HUES6 (cell line): ENCODE results near the gene NRAP.

ENCODE experiments used
- H3K27ac ChIP-seq: 2 replicates; pipeline ENCODE4 v1.7.0; 2013; ENCODE audit warnings: low read depth, mild to moderate bottlenecking, low read length, inconsistent platforms
- H3K27me3 ChIP-seq: 2 replicates; pipeline ENCODE4 v1.6.1; 2013; ENCODE audit warnings: low read length; ENCODE audit not compliant: control insufficient read depth, insufficient read depth
- H3K36me3 ChIP-seq: 2 replicates; pipeline ENCODE4 v1.6.1; 2013; ENCODE audit warnings: low read length; ENCODE audit not compliant: control insufficient read depth, insufficient read depth
- H3K4me1 ChIP-seq: 2 replicates; pipeline ENCODE4 v1.6.1; 2013; ENCODE audit warnings: low read length; ENCODE audit not compliant: control insufficient read depth, insufficient read depth
- H3K4me3 ChIP-seq: 2 replicates; pipeline ENCODE4 v1.5.1; 2013; ENCODE audit warnings: low read depth, low read length
- H3K9ac ChIP-seq: one replicate; pipeline ENCODE4 v1.6.1; 2013; ENCODE audit warnings: mild to moderate bottlenecking, low read length
- H3K9me3 ChIP-seq: 2 replicates; pipeline ENCODE4 v1.6.1; 2013; ENCODE audit warnings: low read depth, low read length; ENCODE audit not compliant: control insufficient read depth, insufficient read depth

The NRAP gene

GRCh38 chr10:113560071-113560470, 103.8 kb downstream of the NRAP start:
- H3K27me3 ChIP-seq: peaks cover 83% of the 10 kb centered on the region
- H3K4me1 ChIP-seq: peaks cover 22% of the 10 kb centered on the region

DNA sequence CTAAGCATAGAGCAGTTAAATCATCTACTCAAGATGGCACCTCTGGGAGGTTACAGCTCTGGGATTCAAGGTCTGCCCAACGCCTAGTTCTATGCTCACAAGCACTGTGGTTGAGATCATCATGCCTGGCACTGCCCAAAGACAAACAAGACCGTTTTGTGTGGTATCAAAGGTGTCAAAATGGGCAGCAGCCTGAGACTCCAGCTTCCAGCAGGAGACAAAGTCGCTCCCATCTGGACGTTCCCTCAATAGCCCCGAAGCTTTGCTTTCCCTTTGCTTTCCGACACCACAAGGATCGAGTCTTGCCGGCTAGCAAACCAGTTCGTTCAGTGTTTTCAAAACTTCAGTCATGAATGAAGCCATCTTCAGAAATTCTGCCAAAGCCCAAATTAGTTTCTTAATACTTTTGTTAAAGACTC, 105.9 kb downstream of the NRAP start:
- no peak overlapping the region for H3K27ac ChIP-seq
- H3K4me3 ChIP-seq: peak overlapping the region; percentile 24
- no peaks in the 10 kb centered on the region for H3K9me3 ChIP-seq
- H3K27me3 ChIP-seq: peaks cover 100% of the 10 kb centered on the region
- H3K36me3 ChIP-seq: no peaks in the 10 kb centered on the region
- H3K9ac ChIP-seq: no peak overlapping the region
- H3K4me1 ChIP-seq: peaks cover 18% of the 10 kb centered on the region

More at GRCh38 chr10:113560071-113560470, 103.8 kb downstream of the NRAP start:
- no peak overlapping the region for H3K9ac ChIP-seq
- no peaks in the 10 kb centered on the region for H3K36me3 ChIP-seq
- no peak overlapping the region for H3K4me3 ChIP-seq
- no peak overlapping the region for H3K27ac ChIP-seq
- H3K9me3 ChIP-seq: no peaks in the 10 kb centered on the region

DNA sequence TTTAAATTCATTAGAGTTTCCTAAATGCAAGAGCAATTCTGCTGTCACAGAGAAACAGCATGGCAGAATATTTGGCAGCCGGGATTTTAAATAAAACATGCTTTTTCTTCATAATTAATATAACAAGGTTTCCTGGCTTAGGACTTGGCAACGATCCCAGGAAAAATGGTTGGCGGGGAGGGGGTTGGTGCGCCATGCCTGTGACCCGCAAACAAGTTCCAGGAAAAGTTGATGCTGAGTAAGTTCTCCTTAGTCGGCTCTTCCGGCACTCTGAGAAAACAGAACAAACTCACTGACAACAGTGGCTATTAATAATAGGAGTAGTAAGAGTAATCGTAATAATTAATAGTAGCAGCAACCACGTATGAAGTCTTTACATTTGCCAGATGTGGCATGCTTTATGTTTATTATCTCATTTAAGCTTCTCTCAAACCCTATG, 106.4 kb downstream of the NRAP start:
- Histone ChIP-seq H3K27me3 (peaks cover 100% of the 10 kb centered on the region), H3K4me3 (no peak overlapping the region; the same call in 1 of the 2 replicates)

DNA sequence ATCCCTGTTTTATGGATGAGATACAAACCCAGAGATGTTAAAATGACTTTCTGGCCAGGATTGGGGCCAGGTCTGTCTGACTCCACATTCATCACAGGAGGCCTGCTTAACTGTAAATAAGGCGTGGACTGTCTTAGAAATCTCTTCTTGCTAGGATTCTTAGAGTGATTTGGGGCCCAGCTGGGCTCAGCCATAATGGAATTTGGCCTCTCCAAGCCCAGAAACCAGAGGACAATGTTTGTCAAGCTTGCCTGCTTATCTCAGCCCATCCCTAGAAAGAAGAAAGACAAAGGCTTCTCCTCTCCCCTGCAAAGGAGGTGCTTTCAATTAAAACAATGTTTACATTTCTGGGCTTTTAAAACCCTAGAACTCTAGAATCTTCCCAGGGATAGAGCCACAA, 108.1 kb downstream of the NRAP start:
- Histone ChIP-seq H3K4me1 (peaks cover 18% of the 10 kb centered on the region), H3K27me3 (peaks cover 98% of the 10 kb centered on the region), H3K9me3 (no peaks in the 10 kb centered on the region), H3K36me3 (no peaks in the 10 kb centered on the region), H3K9ac (no peak overlapping the region), H3K4me3 (no peak overlapping the region), H3K27ac (no peak overlapping the region)

More for the DNA sequence above, 106.4 kb downstream of the NRAP start:
- Histone ChIP-seq H3K36me3 (no peaks in the 10 kb centered on the region), H3K9me3 (no peaks in the 10 kb centered on the region), H3K9ac (no peak overlapping the region), H3K27ac (no peak overlapping the region), H3K4me1 (peaks cover 18% of the 10 kb centered on the region)

- H3K27me3 ChIP-seq: peaks cover 98% of the 10 kb centered on the region
- H3K27ac ChIP-seq: no peak overlapping the region
- no peaks in the 10 kb centered on the region for H3K36me3 ChIP-seq
- peaks cover 18% of the 10 kb centered on the region for H3K4me1 ChIP-seq
- no peaks in the 10 kb centered on the region for H3K9me3 ChIP-seq
- no peak overlapping the region for H3K9ac ChIP-seq
- no peak overlapping the region for H3K4me3 ChIP-seq
These were observed 108.6 kb downstream of the NRAP start for GRCh38 chr10:113555245-113555644.

- Histone ChIP-seq H3K9ac (no peak overlapping the region), H3K4me3 (no peak overlapping the region), H3K27ac (no peak overlapping the region), H3K4me1 (peaks cover 12% of the 10 kb centered on the region), H3K27me3 (peaks cover 95% of the 10 kb centered on the region), H3K36me3 (no peaks in the 10 kb centered on the region), H3K9me3 (no peaks in the 10 kb centered on the region)
These were observed 109.6 kb downstream of the NRAP start for GRCh38 chr10:113554214-113554613.

DNA sequence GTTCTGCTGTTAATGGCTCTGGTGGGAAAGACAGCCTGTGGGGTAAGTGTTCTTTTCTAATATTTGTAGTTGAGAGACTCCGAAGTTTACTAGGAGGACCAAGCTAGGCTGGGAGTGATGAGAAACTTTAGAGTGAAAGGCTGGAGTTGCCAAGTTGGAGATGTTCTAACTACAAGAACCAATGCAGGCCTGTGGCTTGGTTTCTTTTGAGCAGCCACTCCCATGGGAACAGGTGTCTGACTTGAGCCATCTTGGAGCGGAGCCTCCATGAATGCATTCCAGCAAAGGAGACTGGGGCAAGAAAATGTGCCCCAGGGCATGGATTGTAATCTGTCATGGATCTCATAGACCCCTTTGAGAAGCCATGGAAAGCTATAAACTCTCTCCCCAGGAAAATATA, 110.7 kb downstream of the NRAP start:
- H3K9ac ChIP-seq: no peak overlapping the region
- H3K27ac ChIP-seq: no peak overlapping the region
- H3K27me3 ChIP-seq: peaks cover 94% of the 10 kb centered on the region
- no peaks in the 10 kb centered on the region for H3K36me3 ChIP-seq
- H3K4me3 ChIP-seq: no peak overlapping the region
- peaks cover 6% of the 10 kb centered on the region; the same call in 1 of the 2 replicates for H3K4me1 ChIP-seq
- H3K9me3 ChIP-seq: no peaks in the 10 kb centered on the region

DNA sequence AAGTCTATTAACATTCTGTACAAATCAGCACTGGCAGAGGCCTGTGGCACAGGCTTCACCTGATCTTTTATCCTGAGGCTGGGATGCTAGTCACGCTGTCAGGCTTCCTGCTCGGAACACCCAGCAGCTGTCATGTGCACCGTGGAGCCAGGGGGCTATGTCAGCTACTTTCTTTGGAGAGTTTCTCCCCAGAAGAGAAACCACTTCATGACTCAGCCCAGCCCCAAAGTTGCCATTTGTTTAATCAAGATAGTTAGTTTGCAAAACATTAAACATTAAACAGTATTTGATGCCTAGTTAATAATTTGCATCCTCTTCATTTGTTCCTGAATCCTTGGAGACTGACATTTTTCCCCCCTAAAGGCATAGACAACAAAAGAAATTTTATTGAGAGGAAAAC, 111.1 kb downstream of the NRAP start, which contains the start of gene HABP2:
HABP2 (plus strand) TSS at position 353 of the 400 bp plus-strand sequence. CDS start 69 bp downstream, outside the sequence.
- no peaks in the 10 kb centered on the region for H3K36me3 ChIP-seq
- no peak within 1 kb of the TSS for H3K4me3 ChIP-seq
- H3K9ac ChIP-seq: no peak within 1 kb of the TSS
- H3K27ac ChIP-seq: no peak within 1 kb of the TSS
- H3K27me3 ChIP-seq: peaks cover 94% of the 10 kb centered on the region
- peaks cover 3% of the 10 kb centered on the region; the same call in 1 of the 2 replicates for H3K4me1 ChIP-seq
- no peaks in the 10 kb centered on the region for H3K9me3 ChIP-seq

GRCh38 chr10:113552014-113552413, 111.8 kb downstream of the NRAP start:
- Histone ChIP-seq H3K27me3 (peaks cover 92% of the 10 kb centered on the region), H3K4me1 (no peaks in the 10 kb centered on the region), H3K9ac (no peak overlapping the region), H3K9me3 (no peaks in the 10 kb centered on the region), H3K27ac (no peak overlapping the region), H3K4me3 (no peak overlapping the region), H3K36me3 (no peaks in the 10 kb centered on the region)

DNA sequence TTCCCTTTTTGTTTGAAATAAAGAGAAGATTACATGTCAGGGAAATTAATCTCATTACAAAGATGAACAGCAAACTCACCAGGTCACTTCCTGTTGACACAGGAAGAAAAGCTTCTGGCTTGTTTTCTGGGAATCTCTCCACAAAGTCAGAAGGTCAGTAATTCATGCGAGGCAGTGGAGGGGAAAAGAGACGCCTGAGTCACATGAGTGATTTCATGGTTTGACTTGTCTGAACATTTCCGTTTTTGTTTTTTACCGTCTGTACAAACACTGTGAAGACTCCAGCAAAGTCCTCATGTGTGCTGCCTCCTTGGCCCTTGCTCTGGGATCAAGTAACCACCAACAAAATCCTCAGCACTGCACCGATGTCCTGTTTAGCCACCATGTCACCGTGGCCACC, 113.5 kb downstream of the NRAP start:
- Histone ChIP-seq H3K4me3 (no peak overlapping the region), H3K4me1 (no peaks in the 10 kb centered on the region), H3K9me3 (no peaks in the 10 kb centered on the region), H3K9ac (no peak overlapping the region), H3K36me3 (no peaks in the 10 kb centered on the region), H3K27ac (no peak overlapping the region), H3K27me3 (peaks cover 84% of the 10 kb centered on the region)

- peaks cover 79% of the 10 kb centered on the region for H3K27me3 ChIP-seq
These were observed 114.0 kb downstream of the NRAP start for GRCh38 chr10:113549856-113550255.

More at GRCh38 chr10:113549856-113550255, 114.0 kb downstream of the NRAP start:
- Histone ChIP-seq H3K4me1 (no peaks in the 10 kb centered on the region), H3K27ac (no peak overlapping the region), H3K9ac (no peak overlapping the region), H3K4me3 (no peak overlapping the region), H3K9me3 (no peaks in the 10 kb centered on the region), H3K36me3 (no peaks in the 10 kb centered on the region)
